ENCODE data around the gene MYO10. TPM values are rescaled to one million over a fixed set of nuclear protein-coding genes. Genes with fewer than 3 reads are reported as not detected.

The MYO10 gene
- total and polyA plus RNA-seq, 2 of the 8 experiments (the other 6 are each of a cell fraction or from before 2014, with no cell fraction given) = 21.5 to 107 TPM

- TF ChIP-seq, protein P1, sequence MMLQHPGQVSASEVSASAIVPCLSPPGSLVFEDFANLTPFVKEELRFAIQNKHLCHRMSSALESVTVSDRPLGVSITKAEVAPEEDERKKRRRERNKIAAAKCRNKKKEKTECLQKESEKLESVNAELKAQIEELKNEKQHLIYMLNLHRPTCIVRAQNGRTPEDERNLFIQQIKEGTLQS (IDR thresholded peaks at IDR 0.05; ENCODE audit: insufficient read depth, low read depth, low read length) = no peak
- TF ChIP-seq USF2 (IDR thresholded peaks at IDR 0.05; ENCODE audit: low read length) (no peak), SP1 (IDR thresholded peaks at IDR 0.05; ENCODE audit: low read depth, low read length) (no peak), JUN (IDR thresholded peaks at IDR 0.05; ENCODE audit: low read depth, low read length) (no peak), KDM5A (IDR thresholded peaks at IDR 0.05; ENCODE audit: low read length) (no peak), TBP (IDR thresholded peaks at IDR 0.05; ENCODE audit: low read depth, low read length) (no peak), SIN3A (conservative IDR thresholded peaks at IDR 0.05 in 1 of 2, IDR thresholded peaks at IDR 0.05 in 1 of 2; ENCODE audit: low read depth in 1 of 2, low read length in 2 of 2) (no peak)
Observed at GRCh38 chr5:16810208-16810854, 125.8 kb downstream of the MYO10 start (continued).
